COLO668 (cell line): ENCODE results near the gene RPL28.
A peak's percentile ranks its signal among the peaks of the same experiment; 100 is the strongest.
"Not testable (repeated sequence)": the region's sequence is repeated elsewhere in the genome, so short reads cannot be mapped to it uniquely, and the experiment has no call there.

ENCODE experiments used
- DNase-seq: peaks from one replicate; lab custom pipeline; 2025; ENCODE audit not compliant: unreplicated experiment; lab: John Stamatoyannopoulos, UW

The RPL28 gene

DNA sequence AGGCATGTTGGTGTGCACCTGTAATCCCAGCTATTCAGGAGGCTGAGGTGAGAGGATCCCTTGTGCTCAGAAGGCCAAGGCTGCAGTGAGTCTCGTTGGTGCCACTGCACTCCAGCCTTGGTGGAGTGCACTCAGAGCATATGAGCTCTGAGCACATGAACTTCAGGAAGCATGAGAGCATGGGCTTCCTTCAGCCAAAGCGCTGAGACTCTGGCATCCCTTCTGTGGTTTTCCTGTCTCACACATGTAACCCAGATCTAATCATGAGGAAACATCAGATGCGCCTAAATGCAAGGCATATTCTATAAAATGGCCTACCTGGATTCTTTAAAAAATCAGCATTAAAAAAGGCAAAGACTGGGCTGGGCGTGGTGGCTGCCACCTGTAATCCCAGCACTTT, 35.5 kb downstream of the RPL28 start:
- not testable (repeated sequence) for DNase-seq

GRCh38 chr19:55423225-55424005, 37.7 kb downstream of the RPL28 start:
- no peak for DNase-seq

GRCh38 chr19:55424518-55424917, 38.8 kb downstream of the RPL28 start:
- DNase-seq: no peak

DNA sequence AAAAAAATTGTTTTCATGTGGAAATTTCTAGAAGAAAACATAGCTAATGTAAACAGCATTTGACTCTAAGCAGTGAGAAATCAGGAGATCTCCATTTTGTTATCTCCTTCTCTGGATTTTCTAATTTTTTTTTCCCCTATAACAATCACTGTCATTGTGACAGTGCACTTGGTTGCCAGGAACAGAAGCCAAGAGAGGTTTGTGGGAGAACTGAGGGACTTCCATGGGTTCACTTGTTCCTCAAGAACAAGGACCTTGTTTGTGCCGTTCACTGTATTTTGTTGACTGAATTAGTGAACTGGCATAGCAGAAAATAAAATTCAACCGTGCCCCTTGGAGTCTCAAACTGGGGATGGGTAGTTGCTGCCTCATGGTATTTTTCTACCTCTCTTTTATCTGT, 40.3 kb downstream of the RPL28 start:
- no peak for DNase-seq

DNA sequence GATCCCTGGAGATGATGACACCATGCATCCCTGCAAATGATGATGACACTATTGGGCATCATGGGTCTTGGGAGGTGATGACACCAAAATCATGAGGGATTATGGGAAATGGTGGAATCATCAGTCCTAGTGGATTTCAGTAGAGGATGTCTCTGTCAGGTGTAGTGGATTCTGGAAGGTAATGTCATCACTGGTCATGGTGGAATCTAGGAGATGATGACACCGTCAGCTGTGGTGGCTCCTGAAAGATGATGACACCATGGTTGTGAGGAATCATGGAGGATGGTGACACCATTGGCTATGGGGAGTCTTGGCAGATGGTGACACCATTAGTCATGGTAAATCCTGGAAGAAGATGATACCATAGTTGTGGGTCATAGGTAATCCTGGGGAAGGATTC, 45.5 kb downstream of the RPL28 start:
- DNase-seq: no peak

GRCh38 chr19:55432241-55432959, 46.7 kb downstream of the RPL28 start:
- DNase-seq: peak; percentile 42

DNA sequence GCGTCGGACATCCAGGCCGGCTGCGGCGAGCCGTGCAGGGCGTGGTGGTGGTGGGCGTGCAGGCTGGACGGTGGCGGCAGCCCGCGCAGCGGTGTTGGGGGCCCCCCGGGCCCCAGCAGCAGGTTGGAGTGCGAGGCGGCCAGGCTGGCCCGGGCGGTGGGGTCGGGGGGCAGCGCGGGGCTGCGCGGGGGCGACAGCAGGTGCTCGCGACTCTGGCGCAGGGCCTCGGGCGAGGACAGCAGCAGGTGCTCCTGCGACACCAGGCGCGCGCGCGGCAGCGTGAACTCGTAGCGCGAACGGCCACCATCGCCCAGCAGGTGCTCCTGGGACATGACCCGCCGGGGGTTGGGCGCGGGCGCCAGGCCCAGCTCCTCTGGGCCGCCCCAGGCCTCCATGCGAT, 47.6 kb downstream of the RPL28 start:
- peak; percentile 83 for DNase-seq

- no peak for DNase-seq
These were observed 48.7 kb downstream of the RPL28 start for GRCh38 chr19:55434356-55434919.

- no peak for DNase-seq
These were observed 49.3 kb downstream of the RPL28 start for GRCh38 chr19:55435020-55435419.

GRCh38 chr19:55436847-55437246, 51.1 kb downstream of the RPL28 start:
- no peak for DNase-seq

- DNase-seq: peak; percentile 55
These were observed 51.7 kb downstream of the RPL28 start for GRCh38 chr19:55437410-55437809.

DNA sequence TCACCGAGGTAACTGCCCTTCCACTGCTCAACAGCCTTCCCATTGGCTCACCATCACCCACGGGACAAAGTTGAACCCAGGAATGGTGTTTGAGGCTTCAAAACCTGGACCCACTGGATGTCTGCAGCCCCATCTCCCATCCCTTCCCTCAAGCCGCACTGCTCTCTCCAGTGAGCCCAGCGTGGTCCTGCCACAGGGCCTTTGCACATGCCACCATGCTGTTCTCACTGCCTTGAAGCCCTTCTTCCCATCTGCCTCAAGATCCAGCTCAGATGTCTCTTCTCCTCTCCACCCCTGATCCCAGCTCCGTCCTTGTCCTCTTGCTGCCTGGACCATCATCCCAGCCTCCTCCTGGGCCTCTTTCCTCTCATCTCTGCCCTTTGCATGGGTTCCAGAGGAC, 53.3 kb downstream of the RPL28 start:
- DNase-seq: no peak

- DNase-seq: peak; percentile 30
These were observed 54.8 kb downstream of the RPL28 start for GRCh38 chr19:55440411-55441105.

GRCh38 chr19:55441319-55441691, 55.6 kb downstream of the RPL28 start:
- DNase-seq: peak; percentile 7

DNA sequence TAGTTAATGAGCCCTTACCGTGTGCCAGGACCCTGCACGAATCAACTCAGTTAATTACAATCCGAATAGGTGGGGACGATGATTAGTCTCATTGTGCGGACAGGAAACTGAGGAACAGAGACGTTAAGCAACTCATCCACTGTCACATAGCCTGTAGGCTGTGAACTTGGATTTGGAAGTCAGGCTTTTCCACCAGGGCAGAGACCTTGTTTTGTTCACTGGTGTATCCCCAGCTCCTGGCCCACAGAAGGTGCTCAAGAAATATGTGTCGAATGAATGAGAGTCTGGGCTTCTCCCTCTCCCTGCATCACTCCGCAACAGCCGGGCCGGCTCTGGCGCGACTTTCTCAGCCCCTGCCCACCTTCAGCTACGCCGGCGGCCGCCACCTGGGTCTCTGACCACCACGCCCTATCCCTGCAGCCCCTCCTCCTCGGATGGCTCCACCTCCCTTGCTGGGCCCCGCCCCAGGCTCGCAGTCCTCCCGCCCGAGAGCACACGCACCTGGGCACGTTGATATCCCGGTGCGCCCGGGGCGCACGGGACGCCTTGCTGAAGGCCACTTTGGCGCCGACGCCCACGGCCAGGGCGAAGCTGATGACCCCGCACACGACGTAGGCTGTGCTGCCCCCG, 56.1 kb downstream of the RPL28 start:
- peak; percentile 50 for DNase-seq

GRCh38 chr19:55442372-55442961, 56.7 kb downstream of the RPL28 start:
- peak; percentile 54 for DNase-seq

DNA sequence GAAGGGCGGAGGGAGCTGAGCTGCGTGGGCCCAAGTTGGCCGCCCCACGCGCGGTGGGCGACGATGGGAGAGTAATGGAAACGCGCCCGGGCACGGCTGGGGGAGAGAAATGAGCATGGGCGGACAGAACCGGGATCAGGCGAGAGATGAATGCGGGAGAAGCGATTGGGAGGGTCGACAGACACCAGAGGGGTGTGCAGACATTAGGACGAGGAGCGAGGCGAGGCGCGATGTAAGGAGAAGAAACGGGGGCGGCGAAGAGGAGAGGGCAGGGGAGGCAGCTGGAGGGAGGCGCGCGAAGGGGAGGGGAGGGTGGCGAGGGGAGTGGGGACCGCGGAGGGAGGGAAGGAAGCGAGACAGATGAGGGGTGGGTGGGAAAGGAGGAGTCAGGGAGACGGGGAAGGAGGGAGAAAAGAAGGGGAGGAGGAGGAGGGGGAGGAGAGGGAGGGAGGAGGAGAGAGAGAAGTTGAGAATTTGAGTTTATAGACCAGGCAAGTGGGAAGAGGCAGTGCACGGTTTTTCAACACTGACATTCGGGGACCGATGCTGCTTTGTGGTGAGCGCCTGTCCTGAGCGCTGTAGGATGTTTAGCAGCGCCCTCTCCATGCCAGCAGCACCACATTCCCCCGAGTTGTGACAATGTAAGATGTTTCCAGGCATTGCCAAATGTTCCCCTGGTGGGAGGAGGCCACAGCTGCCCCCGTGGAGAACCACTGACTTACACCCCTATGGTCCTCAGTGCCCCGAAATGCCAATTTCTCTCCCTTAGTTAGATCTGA, 57.5 kb downstream of the RPL28 start, which contains the start of gene SHISA7:
SHISA7 (minus strand) TSS at position 256 of the 779 bp plus-strand sequence. CDS start 437 bp downstream, outside the sequence.
- no peak for DNase-seq

GRCh38 chr19:55443824-55444480, 58.2 kb downstream of the RPL28 start:
- no peak for DNase-seq

GRCh38 chr19:55444646-55445045, 58.9 kb downstream of the RPL28 start:
- DNase-seq: no peak
